GM18502 (cell line): ENCODE results near the gene CPXM2.

Experiments used
- ATAC-seq: cut with Tn5 transposase; IDR thresholded peaks from one replicate; pipeline ENCODE4 v1.9.1; 2021; ENCODE audit warnings: mild to moderate bottlenecking; ENCODE audit not compliant: unreplicated experiment, poor library complexity

The CPXM2 gene

GRCh38 chr10:123878666-123879303 is 12.8 kb downstream of the CPXM2 start:
- no peak for ATAC-seq

- ATAC-seq = no peak
Observed at GRCh38 chr10:123870260-123870659, 21.3 kb downstream of the CPXM2 start.

- no peak for ATAC-seq
Observed at GRCh38 chr10:123869020-123869414, 22.6 kb downstream of the CPXM2 start.

DNA sequence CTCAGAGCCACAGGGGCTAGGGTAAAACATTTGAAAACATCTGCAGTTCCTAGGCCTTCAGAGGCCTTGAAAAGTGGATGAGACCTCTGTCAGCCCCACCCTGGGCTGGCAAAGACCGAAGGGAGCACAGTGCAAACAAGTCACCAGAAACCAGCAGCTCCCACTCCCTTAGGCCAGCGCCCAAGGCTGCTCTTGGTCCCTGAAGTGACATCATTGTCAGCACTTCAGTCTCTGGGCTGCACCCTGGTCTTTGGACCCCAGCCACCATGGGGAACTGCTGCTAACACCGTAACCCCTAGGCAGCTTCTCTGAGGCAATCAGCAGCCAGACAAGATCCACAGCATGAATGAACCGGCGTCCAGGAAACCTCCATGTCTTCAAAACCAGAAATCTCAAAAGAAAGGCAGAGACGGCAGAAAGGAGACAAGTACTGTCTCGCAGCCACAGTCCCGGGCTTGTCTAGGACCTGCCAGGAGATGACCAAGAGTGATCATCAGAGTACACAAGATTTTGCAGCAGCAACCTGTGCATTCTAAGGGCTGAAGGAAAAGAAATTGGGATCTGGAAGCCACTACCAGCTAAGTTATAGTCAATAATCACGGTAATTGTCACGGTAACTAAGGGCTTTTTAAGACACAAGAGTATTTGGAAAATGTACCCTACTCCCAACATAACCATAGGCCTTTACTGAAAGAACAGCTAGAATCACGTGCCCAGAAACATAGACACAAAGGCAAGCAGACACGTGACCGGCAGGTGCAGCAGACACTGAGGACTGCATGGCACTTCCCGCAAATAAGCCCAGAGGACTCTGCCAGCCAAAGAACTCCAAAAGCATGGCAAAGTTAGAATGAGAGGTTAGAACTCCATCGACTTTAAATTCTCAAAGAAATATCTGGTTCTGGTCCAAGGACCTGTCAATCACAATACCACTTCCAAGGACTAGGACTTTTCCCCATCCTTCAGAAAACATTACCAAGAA is 23.3 kb downstream of the CPXM2 start:
- no peak for ATAC-seq

- ATAC-seq = no peak
Observed at GRCh38 chr10:123865880-123866279, 25.7 kb downstream of the CPXM2 start.

- ATAC-seq = no peak
Observed at GRCh38 chr10:123865350-123865749, 26.3 kb downstream of the CPXM2 start.

GRCh38 chr10:123864923-123865322 is 26.7 kb downstream of the CPXM2 start:
- no peak for ATAC-seq

GRCh38 chr10:123863721-123864482 is 27.7 kb downstream of the CPXM2 start:
- ATAC-seq = no peak

DNA sequence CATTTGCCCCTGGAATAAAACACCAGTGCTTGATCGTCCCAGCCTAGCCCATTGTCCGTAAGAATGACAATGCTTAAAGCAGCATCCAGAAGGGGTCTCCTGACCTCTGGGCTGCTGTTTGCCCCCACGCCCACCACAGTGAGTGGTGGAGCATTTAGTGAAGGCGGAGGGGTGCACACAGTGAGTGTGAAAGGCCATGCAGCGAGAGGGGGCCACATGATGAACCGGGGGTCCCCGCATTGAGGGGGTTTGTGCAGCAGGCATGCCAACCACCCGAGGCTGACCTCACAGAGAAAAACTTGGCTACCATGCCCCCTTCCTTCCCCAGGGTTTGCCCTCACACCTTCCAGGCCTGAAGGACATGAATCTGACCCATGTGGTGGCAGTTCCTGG is 28.4 kb downstream of the CPXM2 start:
- no peak for ATAC-seq

DNA sequence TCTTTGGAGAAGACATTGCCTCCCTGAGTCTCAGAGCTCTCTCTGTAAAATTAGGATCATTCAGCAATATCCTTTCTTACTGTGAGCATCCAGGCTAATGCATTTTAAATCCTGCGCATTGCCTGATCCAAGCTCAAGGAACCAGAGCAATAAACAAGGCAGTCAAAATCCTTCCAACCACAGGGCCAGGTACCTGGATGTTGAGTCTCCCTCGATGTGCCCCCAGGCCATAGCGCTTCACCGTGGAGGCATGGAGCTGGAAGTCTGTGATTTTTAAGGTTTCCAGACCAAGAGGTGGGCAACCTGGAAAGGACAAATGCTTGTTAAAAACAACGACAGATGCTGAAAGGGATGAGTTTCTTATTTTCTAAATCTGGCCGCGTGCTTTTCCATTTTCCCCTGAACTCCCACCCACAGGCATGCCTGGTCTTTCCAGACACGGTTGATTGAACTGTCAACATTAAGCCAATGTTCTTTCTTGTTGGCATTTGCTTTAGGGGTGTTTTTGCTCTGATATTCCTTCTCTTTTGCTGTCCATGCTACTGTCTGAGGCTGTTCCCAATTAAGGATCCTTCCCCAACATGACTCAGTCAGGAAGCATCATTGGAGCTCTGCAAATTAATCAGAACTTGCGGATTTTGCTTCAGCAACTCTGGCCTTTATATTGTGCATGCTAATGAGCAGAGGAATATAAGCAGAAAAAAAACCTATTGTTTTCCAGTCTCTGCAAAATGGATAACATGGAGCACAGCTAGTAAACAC is 29.0 kb downstream of the CPXM2 start:
- ATAC-seq = no peak

DNA sequence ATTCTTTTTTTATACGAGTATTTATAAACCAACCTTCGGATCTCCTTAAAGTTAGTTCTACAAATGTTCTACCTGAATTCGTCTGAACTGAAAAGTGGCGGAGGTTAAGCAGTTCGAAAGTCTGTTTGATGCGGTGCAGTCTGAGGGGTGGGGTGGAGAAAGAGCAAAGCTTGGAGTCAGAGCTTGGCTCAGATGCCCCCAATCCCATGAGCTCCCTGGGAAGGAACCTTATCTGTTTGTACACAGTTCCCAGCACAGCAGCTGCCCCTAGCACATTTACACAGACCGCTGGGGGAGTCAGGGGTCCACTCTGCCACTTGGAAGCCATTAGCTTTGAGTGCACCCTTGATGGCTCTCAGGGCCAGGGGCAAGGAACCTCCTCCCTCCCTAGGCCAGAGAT is 30.8 kb downstream of the CPXM2 start:
- no peak for ATAC-seq

DNA sequence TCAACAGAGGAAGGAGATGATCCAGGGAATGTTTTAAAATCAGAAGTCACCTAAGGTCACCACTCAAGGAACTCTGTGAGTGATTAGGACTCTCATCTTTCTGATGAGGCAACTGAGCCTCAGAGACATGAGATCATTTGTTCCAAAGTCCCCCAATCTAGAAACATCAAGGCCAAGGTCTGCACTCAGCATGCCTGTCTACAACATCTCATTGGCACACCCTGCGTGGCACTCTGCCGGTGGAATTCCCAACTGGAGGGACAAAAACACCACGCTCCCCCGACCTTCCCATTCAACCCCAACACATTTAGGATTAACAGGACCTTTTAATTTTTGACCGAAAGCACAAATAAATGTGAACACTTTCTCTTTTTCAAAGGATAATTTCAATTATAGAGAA is 31.4 kb downstream of the CPXM2 start:
- ATAC-seq = no peak

GRCh38 chr10:123859653-123860050 is 32.0 kb downstream of the CPXM2 start:
- no peak for ATAC-seq

DNA sequence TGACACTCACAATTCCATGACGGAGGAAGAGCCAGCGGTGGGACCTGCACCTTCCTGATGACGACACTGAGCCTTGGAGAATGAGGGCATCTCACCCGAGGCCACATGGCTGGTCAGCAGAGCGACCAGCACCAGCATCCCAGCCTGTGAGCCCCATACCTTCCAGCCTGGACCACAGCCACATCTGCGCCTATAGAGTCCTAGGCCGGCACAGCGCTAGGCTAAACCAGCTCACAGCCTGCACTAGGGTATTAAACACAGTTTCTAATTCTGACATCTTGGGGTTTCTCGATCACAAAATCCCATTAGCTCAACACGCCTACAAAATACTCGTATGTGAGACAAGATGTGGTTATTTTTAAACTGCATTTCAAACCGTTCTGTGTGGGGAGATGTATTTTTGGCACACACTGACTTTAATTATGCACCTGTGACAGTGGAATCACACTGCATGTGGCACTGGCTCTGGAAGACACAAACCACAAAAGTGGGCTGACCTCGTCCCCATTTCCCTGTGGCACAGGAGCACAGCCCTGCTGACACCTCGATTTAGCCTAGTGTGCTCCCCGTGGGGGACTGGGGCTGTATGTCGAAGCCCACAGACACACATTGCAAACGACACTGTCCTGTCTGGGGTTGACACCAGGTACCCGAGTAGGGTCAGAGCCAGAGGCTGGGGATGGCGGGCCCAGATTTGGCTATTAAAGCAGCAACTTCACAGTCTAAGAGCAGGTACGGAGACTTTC is 32.5 kb downstream of the CPXM2 start:
- ATAC-seq = no peak

DNA sequence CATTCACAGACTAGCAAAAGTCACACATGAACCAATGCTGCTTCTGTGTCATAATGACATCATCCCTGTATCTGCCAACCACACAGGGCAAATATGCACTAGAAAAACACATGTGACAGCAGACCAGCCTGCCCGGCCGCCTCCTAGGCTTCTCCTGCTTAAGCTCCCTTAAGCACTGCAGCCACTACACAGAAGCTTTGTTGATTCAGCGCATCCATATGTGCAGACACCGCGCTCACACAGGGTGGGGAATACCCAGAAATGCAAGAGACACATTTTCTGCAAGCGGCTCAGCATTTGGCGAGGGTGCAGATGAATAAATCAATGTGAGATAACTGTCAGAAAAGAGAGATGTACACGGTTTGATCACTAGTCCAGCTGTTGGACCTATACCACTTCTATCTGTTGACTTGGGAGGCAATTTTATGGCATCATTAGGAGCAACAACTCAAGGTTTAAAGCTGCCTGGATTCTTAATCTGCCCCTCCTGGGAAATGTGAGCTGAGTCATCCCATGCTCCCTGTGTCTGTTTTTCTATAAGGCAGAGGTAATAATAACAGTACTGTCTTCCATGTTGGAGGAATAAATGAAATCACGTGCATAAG is 33.4 kb downstream of the CPXM2 start:
- no peak for ATAC-seq

DNA sequence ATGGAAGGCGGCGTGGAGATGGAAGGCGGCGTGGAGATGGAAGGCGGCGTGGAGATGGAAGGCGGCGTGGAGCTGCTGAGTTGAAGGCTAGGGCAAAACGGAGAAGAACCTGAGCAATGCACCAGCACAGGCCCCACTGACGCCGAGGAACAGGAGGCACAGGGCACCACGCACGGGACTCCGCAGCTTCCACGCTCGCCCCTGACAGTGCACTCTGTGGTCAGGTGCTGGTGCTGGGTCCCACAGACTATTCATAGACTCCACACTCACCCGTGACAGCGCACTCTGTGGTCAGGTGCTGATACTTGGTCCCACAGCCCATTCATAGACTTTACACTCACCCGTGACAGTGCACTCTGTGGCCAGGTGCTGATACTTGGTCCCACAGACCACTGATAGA is 34.0 kb downstream of the CPXM2 start:
- no peak for ATAC-seq

DNA sequence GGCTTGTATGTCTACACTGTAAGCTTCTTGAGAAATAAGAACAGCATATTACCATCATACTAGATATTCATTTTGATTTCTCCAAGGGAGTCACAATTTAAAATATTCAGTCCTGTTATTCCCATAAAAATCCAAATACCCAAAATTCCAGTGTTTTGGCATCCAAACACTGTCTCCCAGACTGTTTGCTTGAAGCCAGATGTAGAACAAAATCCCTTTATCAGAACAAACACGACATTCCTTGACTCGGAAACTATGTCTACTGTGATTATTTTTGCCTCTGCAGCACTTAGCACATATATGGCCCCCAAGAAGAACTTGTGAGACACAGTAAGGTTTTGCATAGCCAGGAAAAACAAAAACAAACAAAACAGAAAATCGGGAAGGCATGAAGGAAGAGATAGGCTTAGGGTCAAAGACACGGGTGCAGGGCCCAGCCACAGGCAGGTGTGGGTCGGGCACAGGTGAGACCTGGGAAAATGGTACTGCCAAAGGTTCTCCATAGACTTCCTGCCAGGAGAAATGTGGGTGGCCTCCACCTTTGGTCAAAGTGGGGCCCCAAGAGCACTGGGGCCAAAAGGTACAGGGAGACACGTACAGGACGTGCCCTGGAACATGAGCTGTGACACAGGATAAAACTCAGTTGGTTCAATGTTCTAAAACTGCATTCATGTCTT is 36.5 kb downstream of the CPXM2 start:
- ATAC-seq = no peak

GRCh38 chr10:123854498-123854897 is 37.1 kb downstream of the CPXM2 start:
- ATAC-seq = no peak

DNA sequence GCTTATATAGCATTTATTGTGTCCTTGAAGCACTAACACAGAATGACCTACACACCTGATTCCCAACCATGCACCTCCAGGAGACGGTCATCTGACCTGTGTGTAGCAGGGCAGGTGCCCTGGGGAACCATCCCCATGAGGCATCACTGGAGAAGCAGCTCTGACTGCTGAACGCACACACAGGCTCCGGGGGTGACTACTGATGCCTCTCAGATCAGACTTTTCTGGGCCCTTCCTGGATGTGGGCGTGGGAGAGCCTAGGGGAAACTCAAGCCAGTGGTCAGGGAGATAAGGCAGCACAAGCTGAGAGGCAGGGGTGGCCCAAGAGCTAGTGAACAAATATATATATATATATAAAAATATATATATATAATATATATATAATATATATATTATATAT is 37.6 kb downstream of the CPXM2 start:
- no peak for ATAC-seq
